COLO829 (cell line): ENCODE results near the gene CAMKMT.
A peak's percentile ranks its signal among the peaks of the same experiment; 100 is the strongest.

Experiments
- DNase-seq: peaks from one replicate; pipeline ENCODE4 v3.0.0; 2012; ENCODE audit warnings: low spot score

Gene CAMKMT

GRCh38 chr2:44691174-44691785, 329.5 kb downstream of the CAMKMT start:
- no peak for DNase-seq

GRCh38 chr2:44692821-44693220, 331.1 kb downstream of the CAMKMT start:
- no peak for DNase-seq

GRCh38 chr2:44700824-44701223, 339.1 kb downstream of the CAMKMT start:
- DNase-seq, result no peak

GRCh38 chr2:44705356-44705755, 343.6 kb downstream of the CAMKMT start:
- DNase-seq, result no peak

- no peak for DNase-seq
These were observed 344.2 kb downstream of the CAMKMT start for GRCh38 chr2:44705876-44706480.

- no peak for DNase-seq
These were observed 345.2 kb downstream of the CAMKMT start for GRCh38 chr2:44706681-44707553.

- peak; percentile 26 for DNase-seq
These were observed 346.4 kb downstream of the CAMKMT start for GRCh38 chr2:44707945-44708660.

GRCh38 chr2:44708661-44709000, 346.9 kb downstream of the CAMKMT start:
- DNase-seq, result no peak

- no peak for DNase-seq
These were observed 351.4 kb downstream of the CAMKMT start for GRCh38 chr2:44713170-44713569.

- peak; percentile 57 for DNase-seq
These were observed 353.9 kb downstream of the CAMKMT start for GRCh38 chr2:44715671-44716081.

GRCh38 chr2:44716131-44716530, 354.4 kb downstream of the CAMKMT start:
- DNase-seq, result no peak

- DNase-seq, result peak; percentile 55
These were observed 356.7 kb downstream of the CAMKMT start for GRCh38 chr2:44718431-44718830.

- no peak for DNase-seq
These were observed 357.8 kb downstream of the CAMKMT start for GRCh38 chr2:44719562-44719961.

GRCh38 chr2:44722026-44722625, 360.4 kb downstream of the CAMKMT start:
- no peak for DNase-seq

- no peak for DNase-seq
These were observed 362.2 kb downstream of the CAMKMT start for GRCh38 chr2:44723921-44724320.

- no peak for DNase-seq
These were observed 368.8 kb downstream of the CAMKMT start for GRCh38 chr2:44730593-44730992.

- DNase-seq, result no peak
These were observed 369.8 kb downstream of the CAMKMT start for GRCh38 chr2:44731505-44731904.

- no peak for DNase-seq
These were observed 374.7 kb downstream of the CAMKMT start for GRCh38 chr2:44736270-44736942.

GRCh38 chr2:44740678-44741077, 378.9 kb downstream of the CAMKMT start:
- DNase-seq, result no peak

- no peak for DNase-seq
These were observed 379.8 kb downstream of the CAMKMT start for GRCh38 chr2:44741507-44741906.

GRCh38 chr2:44742057-44742456, 380.3 kb downstream of the CAMKMT start:
- DNase-seq, result no peak

- no peak for DNase-seq
These were observed 381.7 kb downstream of the CAMKMT start for GRCh38 chr2:44743473-44743872.
